Activated CD8-positive, alpha-beta memory T cell treated with anti-CD3 and anti-CD28 coated beads, Interleukin-2, amount 50 U/mL, for 48 hours (primary cell): ENCODE results near the gene ID3.

Experiments used
- DNase-seq: peaks from one replicate; pipeline ENCODE4 v3.0.0-alpha.2; 2020

Gene ID3, protein sequence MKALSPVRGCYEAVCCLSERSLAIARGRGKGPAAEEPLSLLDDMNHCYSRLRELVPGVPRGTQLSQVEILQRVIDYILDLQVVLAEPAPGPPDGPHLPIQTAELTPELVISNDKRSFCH

DNA sequence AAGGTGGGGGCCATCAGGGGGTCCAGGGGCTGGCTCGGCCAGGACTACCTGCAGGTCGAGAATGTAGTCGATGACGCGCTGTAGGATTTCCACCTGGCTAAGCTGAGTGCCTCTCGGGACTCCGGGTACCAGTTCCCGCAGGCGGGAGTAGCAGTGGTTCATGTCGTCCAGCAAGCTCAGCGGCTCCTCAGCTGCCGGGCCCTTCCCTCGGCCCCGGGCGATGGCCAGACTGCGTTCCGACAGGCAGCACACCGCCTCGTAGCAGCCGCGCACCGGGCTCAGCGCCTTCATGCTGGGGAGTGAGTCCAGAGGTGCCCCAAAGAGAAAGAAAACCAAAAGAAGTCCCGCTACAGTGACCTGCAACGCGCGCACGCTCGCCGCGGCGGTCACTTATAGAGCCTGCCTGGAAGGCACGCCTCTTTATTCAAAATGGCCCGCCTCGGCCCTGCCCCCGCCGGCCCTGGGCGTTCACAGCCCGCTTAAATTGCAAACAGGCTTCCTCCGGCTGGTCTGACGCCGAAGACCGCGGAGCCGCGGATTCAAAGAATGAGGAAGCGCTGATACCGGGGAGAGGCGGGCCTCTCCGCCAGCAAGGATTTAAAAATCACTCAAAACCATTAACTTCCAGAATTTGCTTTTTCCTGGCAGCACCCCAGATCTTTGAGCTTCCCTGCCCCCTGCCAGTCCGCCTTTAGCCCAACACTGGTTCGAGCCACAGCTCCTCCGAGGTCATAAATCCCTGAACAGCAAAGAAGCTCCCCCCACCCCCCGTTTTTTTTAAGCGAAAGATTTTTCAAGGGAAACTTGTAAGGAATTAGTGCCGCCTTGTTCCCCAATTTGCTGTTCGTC is at the start of gene ID3:
Gene ID3 (minus strand): TSS at position 366 of the 849 bp plus-strand sequence. CDS start 75 bp downstream, at position 291.
- DNase-seq = peak; percentile 95

DNA sequence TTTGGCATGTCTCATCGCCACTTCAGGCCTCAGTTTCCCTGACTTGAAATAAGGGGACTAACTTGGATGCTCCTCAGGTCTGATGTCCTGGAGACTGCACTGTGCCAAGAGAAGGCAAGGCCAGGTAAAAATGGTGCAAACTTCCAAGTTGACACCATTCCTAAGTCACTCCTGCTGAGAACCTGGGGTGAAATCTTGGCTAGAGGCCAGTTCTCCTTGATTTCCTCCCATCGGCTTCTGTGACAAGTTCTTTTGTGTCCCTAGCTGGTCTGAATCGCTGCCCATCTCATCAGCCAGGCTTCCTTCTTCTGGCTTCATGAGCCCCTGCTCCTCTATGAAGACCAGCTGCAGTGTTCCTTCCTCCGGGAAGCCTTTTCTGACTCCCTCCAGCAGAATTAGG is 48.6 kb upstream of the ID3 start:
- no peak for DNase-seq

DNA sequence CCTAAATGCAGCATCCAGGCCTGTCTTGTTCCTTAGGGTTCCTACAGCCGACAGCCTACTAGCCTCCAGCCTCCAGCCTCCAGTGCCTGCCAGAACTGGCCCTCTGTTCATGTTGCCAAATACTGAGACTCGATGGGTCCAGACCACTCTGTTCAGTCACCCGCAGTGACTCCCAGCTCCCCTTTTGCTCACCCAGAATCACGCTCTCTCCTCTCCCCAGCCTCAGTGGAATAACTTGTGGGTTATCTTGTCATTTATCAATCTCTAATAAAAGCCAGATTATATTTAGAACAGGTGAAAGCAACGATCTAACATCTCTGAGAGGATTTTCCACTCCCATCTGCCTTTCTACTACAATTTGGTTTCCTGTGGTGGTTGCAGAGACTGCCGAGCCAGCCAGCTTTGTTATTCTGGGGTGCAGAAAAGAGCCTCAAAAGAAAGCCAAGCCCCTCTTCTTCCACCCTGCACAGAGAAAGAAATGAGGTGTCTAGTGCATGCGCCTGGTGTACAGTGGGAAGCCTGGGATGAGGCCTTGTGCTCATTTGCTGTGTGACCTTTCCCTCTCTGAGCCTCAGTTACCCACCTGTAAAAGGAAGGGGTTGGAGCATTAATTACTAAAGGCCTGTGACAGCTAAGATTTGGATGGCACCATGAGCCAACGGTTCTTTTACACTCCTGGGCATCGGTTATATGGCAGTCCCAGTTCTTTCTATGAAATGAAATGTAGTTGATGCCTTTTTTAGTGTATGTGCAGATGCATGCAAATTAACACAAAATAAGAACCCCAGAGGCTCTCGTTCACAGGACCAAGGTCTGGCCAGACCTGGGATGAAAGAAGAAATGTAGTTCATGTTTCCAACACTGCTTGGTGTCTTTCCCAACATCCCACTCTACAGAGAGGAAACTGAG is 42.9 kb upstream of the ID3 start:
- DNase-seq = no peak

DNA sequence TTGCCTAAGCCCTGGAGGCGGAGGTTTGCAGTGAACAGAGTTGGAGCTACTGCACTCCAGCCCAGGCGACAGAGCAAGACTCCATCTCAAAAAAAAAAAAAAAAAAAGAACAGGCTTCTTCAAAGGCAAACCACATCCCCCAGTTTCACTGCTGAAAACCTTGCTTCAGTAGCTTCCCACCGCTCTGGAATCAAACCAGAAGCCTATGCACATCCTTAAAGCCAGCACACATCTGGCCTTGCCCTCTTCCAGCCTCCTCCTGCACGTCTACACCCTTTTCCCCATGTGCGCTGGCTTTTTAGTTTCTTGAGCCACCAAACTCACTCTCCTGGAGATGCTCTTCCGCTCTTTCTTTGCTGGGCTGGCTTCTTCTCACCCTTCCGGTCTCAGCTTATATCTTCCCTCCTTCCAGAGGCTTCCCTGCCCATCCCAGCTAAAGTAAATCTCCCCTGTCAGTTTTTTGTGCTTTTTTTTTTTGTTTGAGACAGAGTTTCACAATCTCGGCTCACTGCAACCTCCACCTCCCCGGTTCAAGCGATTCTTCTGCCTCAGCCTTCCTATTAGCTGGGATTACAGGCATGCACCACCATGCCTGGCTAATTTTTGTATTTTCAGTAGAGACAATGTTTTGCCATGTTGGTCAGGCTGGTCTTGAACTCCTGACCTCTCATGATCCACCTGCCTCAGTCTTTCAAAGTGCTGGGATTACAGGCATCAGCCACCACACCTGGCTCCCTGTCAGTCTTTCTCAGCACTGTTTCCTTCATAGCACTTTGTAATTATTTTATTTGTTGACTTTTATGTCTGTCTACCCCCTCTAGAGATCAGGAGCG is 42.0 kb upstream of the ID3 start:
- no peak for DNase-seq

DNA sequence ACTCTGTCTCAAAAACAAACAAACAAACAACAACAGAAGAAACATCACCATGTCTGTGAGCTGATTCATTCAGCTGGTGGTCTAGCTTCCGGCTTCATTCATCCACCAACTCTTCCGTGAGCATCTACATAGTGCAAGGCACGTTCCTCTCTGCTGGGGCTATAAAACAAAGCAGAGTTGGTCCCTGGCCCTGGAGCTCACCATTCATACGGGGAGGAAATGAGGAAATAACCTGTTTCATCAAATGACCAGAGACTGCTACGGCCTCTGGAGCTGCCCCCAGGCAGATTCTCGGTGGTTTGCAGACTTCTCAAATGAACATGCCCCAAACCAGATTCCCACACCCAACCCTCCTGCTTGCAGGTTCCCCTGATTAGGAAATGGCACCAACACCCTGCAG is 41.0 kb upstream of the ID3 start:
- no peak for DNase-seq

DNA sequence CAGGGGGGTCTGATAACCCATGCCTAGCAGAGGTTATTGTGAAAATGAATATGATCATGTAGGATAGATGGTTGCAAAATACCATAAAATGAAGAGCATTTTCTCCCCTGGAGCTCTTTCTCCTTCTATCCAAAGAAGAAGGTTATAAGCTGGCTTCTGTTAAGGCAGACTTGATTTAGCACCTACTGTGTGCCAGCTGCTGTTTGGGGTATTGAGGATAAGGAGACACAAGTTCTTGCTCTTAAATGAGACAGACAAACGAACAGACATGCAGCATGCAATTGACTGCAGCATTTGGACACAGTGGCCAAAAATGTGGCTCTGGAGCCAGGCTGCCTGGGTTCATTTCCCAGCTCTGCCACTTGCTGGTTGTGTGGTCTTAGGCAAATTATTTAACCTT is 39.8 kb upstream of the ID3 start:
- DNase-seq = no peak

DNA sequence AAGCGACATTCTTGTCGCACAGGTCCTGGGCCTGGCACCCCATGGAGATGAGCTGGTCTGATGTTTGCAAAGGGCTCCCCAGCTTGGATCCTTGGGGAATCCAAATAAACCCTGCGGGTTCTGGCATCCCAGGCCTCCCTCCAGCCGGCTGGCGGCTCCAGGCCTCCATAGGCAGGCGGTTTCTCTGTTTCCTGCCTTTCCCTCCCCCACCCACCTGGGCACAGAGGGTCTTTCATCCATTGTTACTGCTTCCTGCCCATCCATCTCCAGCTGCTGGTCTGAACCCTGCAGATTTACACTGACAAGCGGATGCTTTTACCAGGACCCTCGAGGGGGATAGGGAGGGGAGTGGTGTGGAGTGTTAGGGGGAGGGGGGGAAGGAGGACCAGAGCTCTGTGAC is 39.1 kb upstream of the ID3 start:
- no peak for DNase-seq

DNA sequence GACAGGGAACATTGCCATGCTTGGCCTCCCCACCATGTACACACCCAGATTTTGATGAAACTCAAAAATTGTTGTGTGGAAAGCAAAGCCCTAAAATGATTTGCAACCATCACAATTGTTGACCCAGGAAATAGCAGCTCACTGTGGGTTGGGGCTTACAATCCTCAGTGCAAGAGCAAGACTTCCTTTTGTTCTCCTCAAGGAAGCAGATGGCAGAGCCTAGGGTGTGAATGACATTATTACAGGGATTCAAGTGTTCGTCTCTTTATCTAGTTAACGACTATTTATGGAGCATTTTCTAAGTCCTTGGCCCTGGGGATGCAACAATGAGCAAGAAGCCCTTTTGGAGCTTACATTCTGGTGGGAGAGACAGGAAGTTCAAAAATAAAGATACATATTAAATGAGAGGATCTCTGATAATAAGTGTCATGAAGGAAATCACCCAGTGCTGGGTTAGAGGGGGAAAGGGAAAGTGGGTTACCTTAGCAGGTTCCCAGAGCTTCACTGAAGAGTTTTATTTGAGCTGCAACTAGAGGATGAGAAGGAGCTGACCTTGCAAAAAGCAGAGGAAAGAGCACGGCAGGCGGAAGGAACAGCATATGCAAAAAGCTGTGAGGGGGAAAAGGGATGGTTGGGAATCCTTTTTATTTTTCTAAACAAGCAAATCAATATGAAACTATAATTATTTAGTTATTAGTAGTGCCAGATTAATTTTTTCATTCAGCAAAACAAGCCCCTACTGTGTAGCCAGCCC is 38.5 kb upstream of the ID3 start:
- no peak for DNase-seq

DNA sequence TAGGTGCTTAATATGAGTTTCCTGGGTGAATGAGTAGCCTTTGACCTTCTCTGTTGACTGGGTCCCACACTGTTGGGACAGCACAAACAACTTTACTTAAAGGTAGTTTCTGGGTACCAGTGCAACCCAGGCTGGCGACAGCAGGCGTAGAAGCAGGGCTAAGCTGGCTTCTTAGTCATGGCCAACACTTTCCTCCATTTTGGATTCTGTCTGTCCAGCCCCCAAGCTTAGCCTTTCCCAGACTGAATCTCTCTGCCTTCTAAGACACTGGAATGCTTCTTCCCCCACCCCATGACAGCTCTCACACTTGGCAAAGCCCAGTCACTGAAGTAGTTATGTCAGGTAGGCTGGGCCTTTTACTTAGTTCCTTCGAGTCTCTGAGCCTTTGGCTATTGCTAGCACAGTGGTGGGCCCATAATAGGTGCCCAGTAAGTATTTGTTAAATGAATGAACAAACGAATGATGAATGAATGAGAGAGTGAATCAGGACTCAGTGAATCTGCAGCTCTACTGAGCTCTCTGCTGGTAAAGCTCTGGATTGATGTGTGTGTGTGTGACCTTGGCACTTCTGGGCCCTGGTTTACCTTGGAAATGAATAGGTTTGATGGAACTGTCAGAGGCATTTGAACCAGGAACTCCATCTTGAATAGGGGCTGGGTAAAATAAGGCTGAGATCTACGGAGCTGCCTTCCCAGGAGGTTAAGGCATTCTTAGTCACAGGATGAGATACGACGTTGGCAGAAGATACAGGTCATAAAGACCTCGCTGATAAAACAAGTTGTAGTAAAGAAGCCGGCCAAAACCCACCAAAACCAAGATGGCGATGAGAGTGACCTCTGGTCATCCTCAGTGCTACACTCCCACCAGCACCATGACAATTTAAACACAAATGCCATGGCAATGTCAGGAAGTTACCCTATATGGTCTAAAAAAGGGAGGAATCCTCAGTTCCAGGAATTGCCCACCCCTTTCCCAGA is 37.4 kb upstream of the ID3 start:
- no peak for DNase-seq

DNA sequence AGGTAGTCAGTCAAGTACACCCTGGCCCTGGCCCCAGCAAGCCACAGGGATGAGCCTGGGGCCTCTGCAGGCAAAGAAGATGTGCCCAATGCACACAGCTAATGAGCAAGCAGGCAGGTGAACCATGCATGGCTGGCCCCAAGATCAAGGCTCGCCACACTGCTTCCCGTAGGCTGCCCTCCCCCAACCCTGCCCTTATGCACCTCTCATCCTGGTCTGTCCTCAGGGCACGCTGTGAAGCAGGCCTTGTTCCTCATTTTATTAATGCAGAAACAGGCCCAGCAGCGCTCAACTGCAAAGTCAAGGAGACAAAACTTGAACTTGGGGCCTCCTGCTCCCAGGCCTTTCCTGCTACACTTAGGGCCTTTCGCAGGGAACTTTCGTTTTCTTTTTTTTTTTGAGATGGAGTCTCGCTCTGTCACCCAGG is 35.6 kb upstream of the ID3 start:
- DNase-seq = no peak

DNA sequence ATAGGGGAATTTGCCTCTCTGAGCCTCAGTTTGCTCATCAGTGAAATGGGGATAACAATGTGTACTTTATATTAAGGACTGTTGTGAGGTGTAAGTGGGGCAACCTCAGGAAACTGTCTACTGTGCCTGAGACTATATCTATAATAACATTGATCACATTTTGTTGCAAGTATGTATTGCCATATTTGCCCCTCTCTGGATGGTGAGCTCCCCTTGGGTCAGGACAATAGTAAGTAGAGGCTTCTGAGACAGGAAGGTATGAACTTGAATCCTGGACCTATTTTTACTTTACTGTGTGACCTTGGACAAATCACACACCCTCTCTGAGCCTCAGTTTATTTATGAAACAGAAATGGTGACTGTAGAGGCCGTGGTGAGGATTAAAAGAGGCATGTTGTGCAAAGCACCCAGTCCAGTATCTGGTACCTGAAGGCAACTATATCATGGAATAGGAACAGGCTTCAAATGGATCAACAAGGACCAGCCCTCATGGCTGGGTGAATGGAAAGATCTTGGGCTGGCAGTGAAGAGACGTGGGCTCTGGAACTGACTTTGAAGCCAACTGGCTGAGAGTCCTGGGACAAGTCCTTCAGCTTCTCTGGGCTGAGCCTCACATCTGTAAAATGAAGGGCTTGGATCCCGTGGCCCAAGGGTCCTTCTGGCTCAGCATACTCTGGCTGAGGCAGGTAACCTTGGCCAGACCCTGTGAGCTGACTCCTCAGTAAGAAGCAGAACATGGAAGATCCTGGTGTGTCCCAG is 35.0 kb upstream of the ID3 start:
- no peak for DNase-seq

DNA sequence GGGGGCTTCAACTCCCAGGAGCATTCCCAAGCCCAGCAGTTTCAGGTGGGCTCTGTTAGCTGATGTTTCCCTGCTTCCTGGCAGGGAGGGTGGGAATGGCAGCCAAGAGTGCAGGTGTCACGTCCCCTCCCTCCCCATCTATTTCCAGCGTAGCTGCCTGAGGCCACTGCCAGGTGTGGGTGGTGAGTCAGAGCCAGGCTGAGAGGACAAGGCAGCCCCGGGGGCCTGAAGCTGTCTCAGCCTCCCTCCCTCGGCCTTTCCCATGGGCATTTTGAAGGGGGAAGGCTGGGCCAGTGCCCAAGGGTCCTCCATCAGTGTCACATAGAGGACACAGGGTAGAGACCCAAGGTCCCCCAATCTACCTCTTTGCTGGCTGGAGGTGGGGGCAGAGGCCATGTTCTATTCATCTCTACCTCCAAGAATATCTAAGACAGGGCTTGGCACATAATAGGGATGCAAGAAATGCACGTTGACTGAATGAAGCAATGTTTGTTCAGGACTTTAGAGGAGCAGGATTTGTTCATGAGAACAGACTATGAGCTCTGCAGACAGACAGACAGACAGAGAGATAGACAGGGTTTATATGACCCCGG is 34.4 kb upstream of the ID3 start:
- DNase-seq = no peak

DNA sequence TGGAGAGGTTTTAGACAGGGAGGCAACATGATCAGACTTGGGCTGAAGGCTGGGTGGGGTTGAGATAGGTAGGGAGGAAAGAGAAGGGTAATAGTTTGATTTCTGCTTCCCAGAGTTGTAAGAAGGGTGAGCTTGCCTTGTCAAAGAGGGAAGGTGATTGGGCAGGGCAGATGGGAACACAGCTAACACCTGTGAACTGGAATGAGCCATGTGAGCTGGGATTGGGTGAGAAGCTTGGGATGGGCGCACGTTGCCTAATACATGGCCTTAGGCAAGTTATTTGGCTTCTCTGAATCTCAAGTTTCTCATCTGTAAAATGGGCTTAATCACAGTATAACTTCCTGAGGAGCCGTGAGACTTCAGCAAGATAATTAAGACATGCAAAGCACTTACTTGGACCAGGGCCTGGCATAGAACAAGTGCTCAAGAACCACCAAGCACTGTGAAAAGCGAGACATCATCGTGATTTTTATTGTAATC is 33.8 kb upstream of the ID3 start:
- no peak for DNase-seq

DNA sequence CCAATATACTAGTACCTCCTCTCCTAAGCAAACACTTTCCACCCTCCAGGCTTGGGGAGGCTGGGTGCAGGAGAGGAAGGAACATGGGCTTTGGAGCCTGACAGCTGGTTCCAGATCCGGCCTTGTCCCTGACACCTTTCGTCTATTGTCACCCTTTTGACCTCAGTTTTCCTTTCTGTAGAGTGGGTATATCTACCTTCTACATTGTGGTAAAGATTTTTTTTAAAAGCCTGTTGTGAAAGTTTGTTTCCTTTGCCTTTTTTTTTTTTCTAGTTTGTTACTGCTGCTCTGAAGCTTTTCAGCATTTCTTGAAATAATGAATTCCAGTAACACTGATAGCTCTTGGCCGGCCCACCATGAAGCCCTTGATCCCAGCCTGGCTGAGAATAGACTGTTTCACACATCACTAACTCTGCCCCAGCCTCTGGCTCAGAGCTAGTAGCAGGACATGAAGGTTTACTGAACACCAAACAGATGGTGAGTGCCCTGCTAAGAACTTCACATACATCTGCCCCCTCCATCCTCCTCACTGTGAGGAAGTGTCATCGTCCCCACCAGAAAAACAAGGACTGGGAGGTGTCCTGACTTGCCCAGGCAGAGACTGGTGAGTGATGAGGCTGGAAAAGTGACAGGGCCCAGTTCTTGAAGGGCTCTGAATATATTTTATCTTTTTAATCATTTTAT is 33.0 kb upstream of the ID3 start:
- DNase-seq = no peak

DNA sequence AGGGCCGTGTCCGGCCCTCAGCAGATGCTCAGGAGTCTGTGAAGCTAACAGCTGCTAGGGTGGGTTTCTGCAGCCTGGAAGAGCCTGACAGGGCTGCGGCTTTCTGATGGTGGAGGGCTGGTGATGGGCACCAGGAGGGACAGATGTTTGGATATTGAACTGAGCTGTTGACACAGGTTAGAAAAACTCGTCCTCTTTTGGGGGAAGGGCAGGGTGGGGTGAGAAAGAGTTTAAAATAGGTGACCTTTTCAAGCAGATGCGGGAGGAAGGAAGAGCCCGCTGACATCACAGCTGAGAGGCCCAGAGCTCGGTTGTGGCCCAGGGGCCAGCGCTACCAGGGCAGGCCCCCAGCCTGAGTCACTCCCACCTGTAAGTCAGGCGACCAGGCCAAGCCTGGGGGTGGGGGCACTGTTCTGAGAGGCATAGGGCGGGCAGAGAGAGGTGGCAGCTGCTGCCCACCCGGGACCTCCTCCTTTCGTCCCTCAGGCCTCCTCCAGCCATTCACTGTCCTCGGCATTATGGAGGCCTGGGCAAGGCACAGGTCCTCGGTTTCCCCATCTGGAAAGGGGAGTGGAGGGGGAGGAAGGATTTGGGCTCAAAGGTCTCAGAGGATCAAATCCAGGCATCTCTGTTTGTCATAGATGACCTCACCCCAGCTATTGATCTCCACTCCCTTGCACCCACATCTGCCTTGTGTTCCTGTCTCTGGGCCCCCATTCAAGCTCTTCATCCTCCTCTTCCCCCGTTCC is 32.3 kb upstream of the ID3 start:
- peak; percentile 81 for DNase-seq

DNA sequence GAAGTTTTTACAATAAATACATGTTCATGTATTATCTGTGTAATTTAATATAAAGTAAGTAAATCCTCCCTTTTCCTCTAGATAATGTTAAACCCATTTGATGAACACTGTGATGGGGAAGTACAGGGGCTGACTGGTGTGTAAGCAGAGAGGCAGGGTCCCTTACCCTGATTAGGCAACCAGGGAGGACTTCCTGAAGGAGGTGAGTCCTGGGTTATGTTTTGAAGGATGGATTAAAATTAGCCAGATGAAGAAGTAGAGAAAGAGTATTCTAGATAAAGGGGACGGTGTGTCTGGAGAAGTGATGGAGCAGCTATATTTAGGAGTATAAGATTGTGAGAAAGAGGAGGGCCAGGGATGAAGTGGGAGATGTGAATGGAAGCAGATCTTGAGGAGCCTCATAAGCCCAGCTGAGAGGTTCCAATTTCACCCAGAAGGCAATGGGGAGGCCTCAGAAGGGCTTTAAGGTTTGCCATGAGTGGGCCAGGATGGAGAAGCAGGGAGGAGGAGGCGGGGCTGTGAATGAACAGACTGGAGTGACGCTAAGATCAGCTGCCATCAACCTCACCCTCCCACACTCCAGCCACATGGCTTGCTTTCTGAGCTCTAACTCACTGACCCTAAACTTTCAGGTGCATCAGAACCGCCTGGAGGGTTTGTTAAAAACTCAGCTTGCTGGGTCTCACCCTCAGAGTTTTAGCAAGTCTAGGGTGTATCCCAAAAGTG is 30.9 kb upstream of the ID3 start:
- DNase-seq = peak; percentile 77

DNA sequence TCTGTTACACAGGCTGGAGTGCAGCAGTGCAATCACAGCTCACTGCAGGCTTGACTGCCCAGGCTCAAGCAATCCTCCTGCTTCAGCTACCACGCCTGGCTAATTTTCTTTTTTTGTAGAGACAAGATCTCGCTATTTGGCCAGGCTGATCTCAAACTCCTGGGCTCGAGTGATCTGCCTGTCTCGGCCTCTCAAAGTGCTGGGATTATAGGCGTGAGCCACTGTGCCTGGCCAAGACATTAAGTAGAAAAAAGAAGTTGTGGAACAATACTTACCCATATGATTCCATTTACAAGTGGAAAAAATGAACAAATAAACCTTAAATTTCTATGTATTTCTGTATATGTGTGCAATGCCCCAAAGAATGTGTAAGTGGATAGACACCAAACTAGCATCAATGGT is 30.3 kb upstream of the ID3 start:
- no peak for DNase-seq
